HG03159 (cell line): Measurements from ENCODE around the gene NOL7.
A peak's percentile ranks its signal among the peaks of the same experiment; 100 is the strongest.

Experiments
- ATAC-seq: cut with Tn5 transposase; IDR thresholded peaks from one replicate; pipeline ENCODE4 v1.9.1; 2021; ENCODE audit warnings: mild to moderate bottlenecking, moderate library complexity; ENCODE audit not compliant: unreplicated experiment

The NOL7 gene

GRCh38 chr6:13614926-13615791 is at the start of gene NOL7:
NOL7 (plus strand) TSS chr6:13615335; CDS start chr6:13615359, 24 bp downstream.
- ATAC-seq = peak; percentile 89

- ATAC-seq = no peak
Measured at GRCh38 chr6:13565921-13566320, 49.2 kb upstream of the NOL7 start.

DNA sequence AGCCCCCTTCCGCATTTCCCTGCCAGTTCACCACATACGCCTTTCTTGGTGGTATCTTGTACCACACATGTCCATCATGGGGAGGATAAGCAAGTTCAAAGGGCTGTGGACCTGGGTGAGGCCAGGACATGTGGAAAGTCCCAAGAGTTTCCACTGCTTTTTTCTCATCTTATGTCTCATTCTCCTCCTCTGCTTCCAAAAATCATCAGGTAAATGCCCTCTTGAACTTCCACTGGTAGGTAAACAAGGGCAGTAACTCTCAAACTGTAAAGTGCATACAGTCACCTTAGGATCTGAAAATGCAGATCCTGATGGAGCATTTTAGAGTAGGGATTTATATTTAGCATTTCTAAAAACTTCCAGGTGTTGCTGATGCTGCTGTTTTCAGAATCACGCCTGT is 48.6 kb upstream of the NOL7 start:
- no peak for ATAC-seq

DNA sequence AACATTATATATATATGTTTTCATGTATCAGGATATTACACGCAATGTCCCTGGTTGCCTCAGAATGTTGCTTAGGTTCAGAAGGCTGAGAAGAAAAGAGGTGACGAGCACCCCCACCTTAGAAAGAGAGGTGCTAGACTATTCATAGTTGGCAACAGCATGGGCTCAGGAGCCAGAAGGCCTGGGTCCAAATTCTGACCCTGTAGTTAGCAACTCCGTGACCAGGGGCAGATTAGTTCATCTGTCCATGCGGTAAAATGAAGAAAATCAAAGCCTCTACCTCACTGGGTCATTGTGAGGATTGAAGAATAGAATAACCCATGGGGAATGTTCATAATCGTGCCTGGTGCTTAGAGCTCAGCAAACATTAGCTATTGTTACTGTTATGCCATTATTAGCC is 46.2 kb upstream of the NOL7 start:
- no peak for ATAC-seq

DNA sequence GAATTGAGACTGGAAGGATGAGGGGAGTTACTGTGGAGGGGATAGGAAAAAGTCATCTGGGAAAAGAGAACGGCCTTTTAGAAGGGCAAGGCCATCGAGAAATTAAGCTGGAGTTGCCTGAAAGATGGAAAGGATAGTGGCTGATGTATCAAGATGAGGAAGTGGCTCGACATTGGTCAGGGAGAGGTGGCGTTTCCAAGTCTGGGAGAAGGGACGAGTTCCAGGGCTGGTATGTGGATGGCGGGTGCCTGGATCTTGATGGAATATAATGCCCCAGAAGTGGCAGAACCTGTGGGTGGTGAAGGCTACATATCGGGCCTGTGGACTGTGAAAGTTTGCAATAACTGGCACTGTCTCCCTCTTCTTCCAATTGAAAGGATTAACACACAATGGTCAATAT is 42.9 kb upstream of the NOL7 start:
- no peak for ATAC-seq

DNA sequence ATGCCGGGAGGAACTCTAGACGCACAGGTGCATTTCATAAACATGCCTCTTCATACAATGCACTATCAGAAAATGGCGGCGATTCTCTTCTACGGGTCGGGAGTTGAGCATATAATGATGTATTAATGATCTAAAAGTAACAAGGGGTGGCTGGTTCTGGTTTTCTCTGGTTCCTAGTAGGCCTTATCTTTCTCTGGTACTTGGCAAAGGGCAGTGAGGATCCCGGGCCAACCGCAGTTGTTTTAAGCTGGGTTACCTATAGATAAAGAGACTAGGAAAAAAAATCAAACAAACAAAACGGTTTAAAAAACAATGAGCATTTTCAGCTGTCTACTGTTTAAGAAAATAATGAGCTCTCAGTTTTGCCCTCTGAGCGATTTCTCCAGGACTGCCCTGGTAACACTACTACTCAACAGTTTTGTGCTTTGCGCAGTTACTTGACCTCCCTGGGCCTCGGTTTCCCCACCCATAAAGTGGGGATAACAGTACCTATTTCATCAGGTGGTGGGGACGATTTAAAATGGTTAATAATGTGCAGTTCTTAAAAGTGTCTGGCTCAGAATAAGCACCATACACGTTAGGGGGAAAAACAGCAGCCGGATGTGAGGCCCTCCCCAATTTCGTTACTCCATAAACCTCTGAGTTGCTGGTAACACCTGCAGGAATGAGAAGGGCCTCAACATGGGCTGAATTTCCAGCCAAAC is 42.0 kb upstream of the NOL7 start:
- no peak for ATAC-seq

DNA sequence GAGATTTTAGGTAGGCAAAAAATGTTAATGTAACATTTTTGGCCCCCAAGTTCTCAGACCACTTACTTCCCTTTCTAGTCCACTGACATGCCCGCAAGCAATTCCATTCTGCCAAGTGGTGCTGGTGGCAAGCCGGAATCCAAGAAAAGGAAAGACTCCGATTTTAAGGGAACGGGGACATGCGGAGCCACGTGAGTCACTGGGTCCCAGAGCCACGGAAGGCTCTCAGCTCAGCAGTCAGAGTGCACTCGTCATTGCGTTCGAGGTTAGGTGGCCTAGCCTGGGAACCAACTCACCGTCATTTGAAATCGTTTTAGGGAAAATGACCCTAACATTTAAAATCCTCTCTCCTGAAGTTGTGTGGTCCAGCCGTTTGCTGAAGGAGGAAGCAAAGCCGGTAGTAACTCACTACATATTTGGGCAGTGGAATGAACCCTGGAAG is 41.4 kb upstream of the NOL7 start:
- ATAC-seq = no peak

GRCh38 chr6:13574149-13574570 is 41.0 kb upstream of the NOL7 start:
- ATAC-seq = peak; percentile 77

GRCh38 chr6:13574571-13575376 is 40.4 kb upstream of the NOL7 start, which contains the start of gene SIRT5:
SIRT5 (plus strand) TSS chr6:13574601; CDS start chr6:13584111, 9,510 bp downstream.
- peak; percentile 75 for ATAC-seq

DNA sequence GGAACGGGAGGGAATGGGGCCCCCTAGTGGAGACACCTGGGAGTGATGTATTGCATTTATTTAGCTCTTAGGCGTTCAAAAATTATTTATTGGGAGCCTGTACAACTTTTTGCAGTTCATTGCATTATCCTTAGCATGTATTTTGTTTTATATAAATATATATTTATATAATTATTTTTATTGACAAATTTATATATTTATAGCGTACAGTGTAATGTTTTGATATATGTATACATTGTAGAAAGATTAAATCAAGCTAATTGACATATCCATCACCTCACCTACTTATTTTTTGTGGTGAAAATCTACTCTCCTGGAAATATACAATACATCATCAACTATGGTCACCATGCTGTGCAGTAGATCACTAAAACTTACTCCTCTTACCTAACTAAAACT is 39.8 kb upstream of the NOL7 start:
- no peak for ATAC-seq

GRCh38 chr6:13576017-13576416 is 39.1 kb upstream of the NOL7 start:
- ATAC-seq = no peak

DNA sequence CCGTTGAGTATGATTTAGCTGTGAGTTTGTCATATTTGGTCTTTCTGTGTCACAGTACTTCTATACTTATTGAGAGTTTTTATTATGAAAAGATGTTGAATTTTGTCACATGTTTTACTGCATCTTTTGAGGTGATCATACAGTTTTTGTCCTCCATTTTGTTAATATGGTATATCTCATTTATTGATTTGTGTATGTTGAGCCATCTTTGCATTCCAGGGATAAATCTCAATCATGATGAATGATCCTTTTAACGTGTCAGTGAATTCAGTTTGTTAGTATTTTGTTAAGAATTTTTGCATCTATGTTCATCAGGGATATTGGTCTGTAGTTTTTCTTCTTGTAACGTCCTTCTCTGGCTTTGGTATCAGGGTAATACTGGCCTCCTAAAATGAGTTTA is 37.2 kb upstream of the NOL7 start:
- ATAC-seq = no peak

DNA sequence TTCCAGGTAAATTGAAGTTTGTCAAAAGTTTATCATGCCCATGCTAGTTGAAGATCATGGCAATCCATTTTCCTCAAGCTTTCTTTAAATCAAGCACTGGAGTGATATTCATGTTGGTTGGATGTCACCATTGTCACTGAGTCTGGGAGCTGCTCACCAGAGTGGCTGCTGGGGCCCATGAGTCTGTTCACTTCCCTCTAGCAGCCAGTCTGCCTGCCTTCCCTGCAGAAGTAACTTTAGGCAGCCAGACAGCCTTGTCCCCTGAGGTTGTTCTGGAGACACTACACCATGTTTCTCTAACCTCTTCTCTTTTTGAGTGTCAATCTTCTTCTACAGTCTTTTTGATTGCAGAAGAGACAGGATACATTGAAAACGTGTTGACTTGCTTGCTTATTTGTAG is 35.2 kb upstream of the NOL7 start:
- ATAC-seq = no peak

DNA sequence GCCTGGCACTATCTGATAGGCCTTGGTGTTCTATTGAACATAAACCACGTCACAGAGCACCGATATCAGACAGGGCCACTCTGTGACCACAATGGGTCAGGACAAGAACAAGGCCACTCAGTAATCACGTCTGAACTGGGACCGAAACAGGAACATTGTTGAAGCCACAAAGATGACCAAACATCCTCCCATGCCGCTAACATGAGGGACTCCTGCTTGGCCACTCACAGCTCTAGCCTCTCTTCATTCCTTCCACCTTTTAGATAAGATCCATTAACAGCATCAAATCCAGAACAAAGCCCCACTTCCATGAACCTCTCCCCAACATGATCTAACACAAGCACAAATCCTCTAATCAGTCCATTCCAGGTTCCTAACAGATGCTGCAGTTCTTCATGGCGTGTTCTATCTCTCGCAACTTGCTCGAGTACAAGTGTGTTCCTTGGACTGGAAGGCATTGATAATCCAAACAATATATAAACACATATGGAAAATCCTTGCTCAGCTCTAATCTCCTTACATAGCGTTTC is 33.4 kb upstream of the NOL7 start:
- ATAC-seq = no peak

GRCh38 chr6:13586603-13587542 is 28.3 kb upstream of the NOL7 start:
- ATAC-seq = no peak

DNA sequence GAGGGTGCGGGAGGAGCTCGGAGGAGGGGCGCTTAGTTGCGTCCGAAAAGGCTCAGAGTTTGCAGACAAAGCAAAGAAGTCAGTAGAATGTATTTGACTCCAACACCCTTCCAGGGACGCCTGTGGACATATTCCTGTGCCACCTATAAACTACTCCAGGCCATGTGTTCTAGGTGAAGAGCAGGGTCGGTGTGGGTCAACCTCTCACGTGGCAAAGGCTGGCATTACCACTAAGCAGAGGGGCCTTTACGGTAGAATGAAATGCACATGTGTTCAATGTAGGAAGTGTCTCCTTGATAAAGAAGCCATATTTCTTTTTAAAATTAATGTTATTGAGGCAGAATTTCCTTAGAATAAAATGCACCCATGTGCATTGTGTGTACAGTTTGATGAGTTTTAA is 25.3 kb upstream of the NOL7 start:
- ATAC-seq = no peak

GRCh38 chr6:13590574-13591153 is 24.5 kb upstream of the NOL7 start:
- no peak for ATAC-seq

- ATAC-seq = no peak
Measured at GRCh38 chr6:13591205-13591921, 23.8 kb upstream of the NOL7 start.

DNA sequence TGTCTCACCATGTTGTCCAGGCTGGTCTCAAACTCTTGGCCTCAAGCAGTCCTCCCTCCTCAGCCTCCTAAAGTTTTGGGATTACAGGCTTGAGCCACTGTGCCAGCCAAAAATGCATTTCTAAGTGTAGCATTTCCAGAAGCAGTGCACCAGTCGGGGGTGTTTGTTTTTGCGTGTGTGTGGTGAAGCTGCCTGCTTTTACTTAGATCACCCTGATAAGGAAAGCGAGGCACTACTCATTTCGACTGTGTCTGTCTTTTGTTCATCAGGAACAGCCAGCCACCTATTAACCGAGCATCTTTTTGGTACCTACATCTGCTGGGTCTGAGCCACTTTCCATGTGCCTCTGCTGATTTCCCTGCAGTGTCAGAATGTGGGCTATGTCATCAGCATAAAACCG is 22.0 kb upstream of the NOL7 start:
- no peak for ATAC-seq
